HepG2 (cell line): ENCODE measurements around the gene DOCK2.

ENCODE experiments used
- JUND ChIP-seq: sonication (generic); formaldehyde crosslinking; IDR thresholded peaks from 2 replicates; pipeline ENCODE4 v1.8.0; 2022; ENCODE audit warnings: mild to moderate bottlenecking, missing genetic modification reagents
- NAIF1 ChIP-seq: sonication (generic); formaldehyde crosslinking; IDR thresholded peaks from 2 replicates; pipeline ENCODE4 v1.5.0; 2020; ENCODE audit warnings: mild to moderate bottlenecking, missing genetic modification reagents, borderline replicate concordance
- NFE2L2 ChIP-seq: fragments of 150-350 bp; IDR thresholded peaks from 2 replicates; pipeline ENCODE4 v1.6.1; 2014; ENCODE audit warnings: low read length
- RXRB ChIP-seq: IDR thresholded peaks from 2 replicates; pipeline ENCODE4 v1.6.1; 2016; ENCODE audit warnings: borderline replicate concordance, missing genetic modification reagents, missing compliant biosample characterization
- TF ChIP-seq, protein P1 (sequence below): sonication (generic); formaldehyde crosslinking; IDR thresholded peaks from 2 replicates; pipeline ENCODE4 v1.5.1; 2020; ENCODE audit warnings: missing genetic modification reagents, mild to moderate bottlenecking, borderline replicate concordance

DNA sequence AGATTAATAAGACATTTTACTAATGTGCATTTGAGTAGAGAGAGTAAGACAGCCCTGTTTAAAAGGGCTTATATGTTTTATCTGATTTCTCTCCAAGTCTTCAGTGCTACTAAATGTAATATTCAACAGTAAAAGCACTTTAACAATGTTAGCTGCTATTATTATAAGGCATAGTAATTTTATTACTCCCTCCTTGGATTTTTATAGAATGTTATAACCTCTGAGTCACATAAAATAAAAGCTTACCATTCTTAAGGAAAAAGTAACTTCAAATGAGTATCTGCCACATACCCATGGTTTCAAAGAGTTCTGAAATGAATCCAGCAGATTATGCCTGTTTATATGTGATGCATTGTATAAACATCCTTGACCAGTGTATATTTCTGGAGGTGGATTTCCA lies 34.5 kb upstream of the DOCK2 start:
- TF ChIP-seq NAIF1 (CRISPR knock-in tag) (no peak), RXRB (CRISPR knock-in tag) (no peak), NFE2L2 (no peak), JUND (CRISPR knock-in tag) (no peak)
- TF ChIP-seq, protein P1, sequence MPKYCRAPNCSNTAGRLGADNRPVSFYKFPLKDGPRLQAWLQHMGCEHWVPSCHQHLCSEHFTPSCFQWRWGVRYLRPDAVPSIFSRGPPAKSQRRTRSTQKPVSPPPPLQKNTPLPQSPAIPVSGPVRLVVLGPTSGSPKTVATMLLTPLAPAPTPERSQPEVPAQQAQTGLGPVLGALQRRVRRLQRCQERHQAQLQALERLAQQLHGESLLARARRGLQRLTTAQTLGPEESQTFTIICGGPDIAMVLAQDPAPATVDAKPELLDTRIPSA (CRISPR knock-in tag), result no peak
